BJ (cell line): ENCODE measurements around the gene DOCK1. TPM values are rescaled to one million over a fixed set of nuclear protein-coding genes. Genes with fewer than 3 reads are reported as not detected.

Experiments used
- CTCF ChIA-PET: fragments of 350-600 bp; formaldehyde crosslinking; extraction: SDS; loops from one replicate; lab custom pipeline; 2021; ENCODE audit warnings: antibody characterized with exemption, inconsistent platforms; lab: Yijun Ruan, JAX
- POLR2A ChIA-PET: fragments of 300-600 bp; sonication (Branson Sonifier 250); formaldehyde crosslinking; extraction: SDS; loops from one replicate; lab custom pipeline; 2021; ENCODE audit warnings: antibody characterized with exemption; lab: Charles Lee
- DNase-seq: peaks from one replicate; pipeline ENCODE4 v3.0.0-alpha.2; 2011; ENCODE audit warnings: low read depth
- H3K27me3 ChIP-seq: 2 replicates; pipeline ENCODE4 v1.6.0; 2011; ENCODE audit warnings: low read length; ENCODE audit not compliant: control insufficient read depth, insufficient read depth
- H3K36me3 ChIP-seq: 2 replicates; pipeline ENCODE4 v1.5.1; 2011; ENCODE audit warnings: low read length; ENCODE audit not compliant: control insufficient read depth, insufficient read depth
- H3K4me3 ChIP-seq: 2 replicates; pipeline ENCODE4 v1.5.1; 2011; ENCODE audit warnings: low read depth, mild to moderate bottlenecking, control low read depth, low read length
- polyA plus RNA-seq: library from polyadenylated mRNA; depleted of rRNA; stranded (reverse); fragments of >200 nt; gene quantifications from 2 replicates; pipeline ENCODE4 v1.2.3, GENCODE V29; 2011
- TF ChIP-seq, protein P1 (sequence below): IDR thresholded peaks from 2 replicates; pipeline ENCODE4 v1.5.1; 2011; ENCODE audit warnings: low read depth, mild to moderate bottlenecking, control low read depth, inconsistent platforms, low read length, moderate library complexity; ENCODE audit not compliant: insufficient read depth

The DOCK1 gene
- polyA plus RNA-seq, 1 experiment = 20.0 TPM

DNA sequence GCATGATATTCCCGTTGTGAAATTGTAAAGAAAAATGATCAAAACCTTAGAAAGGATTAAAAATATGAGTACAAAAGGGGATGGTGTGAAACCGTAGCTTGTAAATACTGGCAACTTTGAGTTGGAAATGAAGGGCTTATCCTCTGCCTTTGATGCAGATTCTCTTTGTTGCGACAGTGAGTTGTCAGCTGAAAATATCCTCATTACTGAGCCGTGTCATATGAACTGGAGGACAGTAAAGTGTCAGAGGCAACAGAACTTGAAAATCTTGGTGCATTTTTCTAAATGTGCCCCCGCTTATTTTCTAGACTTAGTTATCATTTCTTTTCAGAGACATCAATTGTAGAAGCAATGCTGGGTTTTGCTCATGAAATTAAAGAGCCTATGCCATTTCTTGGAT lies 473.4 kb downstream of the DOCK1 start:
- H3K4me3 ChIP-seq = no peak overlapping the region
- H3K36me3 ChIP-seq = peaks cover 8% of the 10 kb centered on the region
- TF ChIP-seq, protein P1, sequence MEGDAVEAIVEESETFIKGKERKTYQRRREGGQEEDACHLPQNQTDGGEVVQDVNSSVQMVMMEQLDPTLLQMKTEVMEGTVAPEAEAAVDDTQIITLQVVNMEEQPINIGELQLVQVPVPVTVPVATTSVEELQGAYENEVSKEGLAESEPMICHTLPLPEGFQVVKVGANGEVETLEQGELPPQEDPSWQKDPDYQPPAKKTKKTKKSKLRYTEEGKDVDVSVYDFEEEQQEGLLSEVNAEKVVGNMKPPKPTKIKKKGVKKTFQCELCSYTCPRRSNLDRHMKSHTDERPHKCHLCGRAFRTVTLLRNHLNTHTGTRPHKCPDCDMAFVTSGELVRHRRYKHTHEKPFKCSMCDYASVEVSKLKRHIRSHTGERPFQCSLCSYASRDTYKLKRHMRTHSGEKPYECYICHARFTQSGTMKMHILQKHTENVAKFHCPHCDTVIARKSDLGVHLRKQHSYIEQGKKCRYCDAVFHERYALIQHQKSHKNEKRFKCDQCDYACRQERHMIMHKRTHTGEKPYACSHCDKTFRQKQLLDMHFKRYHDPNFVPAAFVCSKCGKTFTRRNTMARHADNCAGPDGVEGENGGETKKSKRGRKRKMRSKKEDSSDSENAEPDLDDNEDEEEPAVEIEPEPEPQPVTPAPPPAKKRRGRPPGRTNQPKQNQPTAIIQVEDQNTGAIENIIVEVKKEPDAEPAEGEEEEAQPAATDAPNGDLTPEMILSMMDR = no peak
- CTCF ChIA-PET = no interaction called here
- POLR2A ChIA-PET = no interaction called here
- H3K27me3 ChIP-seq = no peaks in the 10 kb centered on the region
- DNase-seq = no peak

- no peaks in the 10 kb centered on the region for H3K27me3 ChIP-seq
- no peak for DNase-seq
- peaks cover 8% of the 10 kb centered on the region for H3K36me3 ChIP-seq
- ChIA-PET POLR2A (no interaction called here), CTCF (interaction anchor here (0.6 kb wide), 1 partner anchor 823 kb away, joined by 3 read pairs; no protein-coding TSS in a partner anchor)
- TF ChIP-seq, protein P1 = no peak
- no peak overlapping the region for H3K4me3 ChIP-seq
Observed at GRCh38 chr10:127384532-127384931, 479.3 kb downstream of the DOCK1 start.

GRCh38 chr10:127385066-127385465 lies 479.8 kb downstream of the DOCK1 start:
- Histone ChIP-seq H3K4me3 (no peak overlapping the region), H3K36me3 (peaks cover 8% of the 10 kb centered on the region), H3K27me3 (no peaks in the 10 kb centered on the region)
- no peak for DNase-seq
- TF ChIP-seq, protein P1 = no peak
- ChIA-PET POLR2A (no interaction called here), CTCF (interaction anchor here (0.7 kb wide), 1 partner anchor 64 kb away, joined by 3 read pairs; no protein-coding TSS in a partner anchor)

DNA sequence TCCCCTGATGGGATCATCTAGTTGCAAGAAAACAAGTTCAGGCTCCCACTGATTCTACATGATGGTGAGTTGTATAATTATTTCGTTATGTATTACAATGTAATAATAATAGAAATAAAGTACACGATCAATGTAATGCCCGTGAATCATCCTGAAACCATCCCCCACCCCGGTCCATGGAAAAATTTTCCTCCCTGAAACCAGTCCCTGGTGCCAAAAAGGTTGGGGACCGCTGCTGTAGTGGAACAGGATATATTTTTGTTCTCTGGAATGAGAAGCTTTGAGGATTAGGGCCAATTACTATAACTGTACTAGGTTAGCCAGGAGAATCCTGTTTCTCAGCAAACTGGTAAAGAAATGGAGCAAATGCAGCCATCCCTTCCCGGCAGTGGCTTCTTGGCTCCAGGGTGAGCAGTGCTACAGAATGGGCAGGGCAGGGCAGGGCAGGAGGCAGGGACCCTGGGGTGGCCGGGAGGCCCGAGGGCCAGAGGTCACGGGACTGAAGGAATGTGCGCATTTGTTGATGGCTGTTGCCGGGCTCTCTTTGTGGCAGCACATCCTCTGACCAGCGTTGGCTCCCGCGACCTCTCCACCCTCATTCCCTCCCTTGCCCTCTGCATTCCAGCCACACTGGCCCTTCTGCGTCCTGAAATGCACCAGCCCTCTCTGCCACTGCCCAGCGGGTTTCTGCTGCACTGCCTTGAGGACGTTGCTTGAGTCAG lies 481.5 kb downstream of the DOCK1 start:
- TF ChIP-seq, protein P1 = no peak
- peaks cover 8% of the 10 kb centered on the region for H3K36me3 ChIP-seq
- CTCF ChIA-PET = no interaction called here

DNA sequence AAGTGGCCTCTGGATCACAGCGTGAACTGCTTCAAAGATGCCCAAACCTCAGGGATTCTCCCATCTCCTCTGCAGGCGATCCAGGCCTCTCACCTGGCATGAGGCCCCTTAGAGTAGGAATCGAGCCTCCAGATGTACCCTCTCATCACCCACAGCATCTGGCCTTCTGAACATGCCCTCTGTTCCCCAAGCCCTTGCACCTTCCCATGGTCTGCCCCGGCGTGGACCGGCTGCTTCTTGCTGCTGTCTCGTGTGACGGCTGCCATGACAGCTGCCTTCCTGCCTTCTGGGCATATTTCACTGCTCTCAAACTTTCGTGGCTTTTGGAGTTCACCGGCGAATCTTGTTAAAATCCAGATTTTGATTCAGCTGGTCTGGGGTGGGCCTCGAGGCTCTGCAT lies 486.6 kb downstream of the DOCK1 start:
- CTCF ChIA-PET = no interaction called here

More for the DNA sequence above, 481.5 kb downstream of the DOCK1 start:
- no peak overlapping the region for H3K4me3 ChIP-seq
- DNase-seq = no peak
- POLR2A ChIA-PET = no interaction called here
- no peaks in the 10 kb centered on the region for H3K27me3 ChIP-seq

More for the DNA sequence above, 486.6 kb downstream of the DOCK1 start:
- TF ChIP-seq, protein P1 = no peak
- no peak overlapping the region for H3K4me3 ChIP-seq
- DNase-seq = no peak
- POLR2A ChIA-PET = no interaction called here
- peaks cover 4% of the 10 kb centered on the region for H3K36me3 ChIP-seq
- no peaks in the 10 kb centered on the region for H3K27me3 ChIP-seq
